Measurements from ENCODE around the gene LYSET. TPM values are rescaled to one million over a fixed set of nuclear protein-coding genes. Genes with fewer than 3 reads are reported as not detected.
A peak's percentile ranks its signal among the peaks of the same experiment; 100 is the strongest.

The LYSET gene
- total RNA-seq, 4 donors from 2014 or later: 6.5 to 11.7 (median 9.3) TPM

DNA sequence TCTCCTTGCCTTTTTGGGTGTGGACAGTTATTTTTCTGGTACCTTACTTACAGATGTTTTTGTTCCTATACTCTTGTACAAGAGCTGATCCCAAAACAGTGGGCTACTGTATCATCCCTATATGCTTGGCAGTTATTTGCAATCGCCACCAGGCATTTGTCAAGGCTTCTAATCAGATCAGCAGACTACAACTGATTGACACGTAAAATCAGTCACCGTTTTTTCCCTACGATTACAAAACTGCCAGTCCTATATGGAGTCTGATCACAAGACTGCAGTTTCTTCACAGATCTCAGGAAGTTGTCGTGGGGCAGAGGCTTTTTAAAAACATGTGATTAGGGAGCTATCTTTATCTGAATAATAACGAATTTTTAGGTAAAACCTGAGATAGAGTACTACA, 1.3 kb downstream of the LYSET start:
- H3K9me3 ChIP-seq: no peaks in the 10 kb centered on the region
- TF ChIP-seq EP300 (IDR thresholded peaks at IDR 0.05) (no peak), POLR2A (IDR thresholded peaks at IDR 0.05) (no peak)
- TF ChIP-seq, protein P1, sequence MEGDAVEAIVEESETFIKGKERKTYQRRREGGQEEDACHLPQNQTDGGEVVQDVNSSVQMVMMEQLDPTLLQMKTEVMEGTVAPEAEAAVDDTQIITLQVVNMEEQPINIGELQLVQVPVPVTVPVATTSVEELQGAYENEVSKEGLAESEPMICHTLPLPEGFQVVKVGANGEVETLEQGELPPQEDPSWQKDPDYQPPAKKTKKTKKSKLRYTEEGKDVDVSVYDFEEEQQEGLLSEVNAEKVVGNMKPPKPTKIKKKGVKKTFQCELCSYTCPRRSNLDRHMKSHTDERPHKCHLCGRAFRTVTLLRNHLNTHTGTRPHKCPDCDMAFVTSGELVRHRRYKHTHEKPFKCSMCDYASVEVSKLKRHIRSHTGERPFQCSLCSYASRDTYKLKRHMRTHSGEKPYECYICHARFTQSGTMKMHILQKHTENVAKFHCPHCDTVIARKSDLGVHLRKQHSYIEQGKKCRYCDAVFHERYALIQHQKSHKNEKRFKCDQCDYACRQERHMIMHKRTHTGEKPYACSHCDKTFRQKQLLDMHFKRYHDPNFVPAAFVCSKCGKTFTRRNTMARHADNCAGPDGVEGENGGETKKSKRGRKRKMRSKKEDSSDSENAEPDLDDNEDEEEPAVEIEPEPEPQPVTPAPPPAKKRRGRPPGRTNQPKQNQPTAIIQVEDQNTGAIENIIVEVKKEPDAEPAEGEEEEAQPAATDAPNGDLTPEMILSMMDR (IDR thresholded peaks at IDR 0.05): no peak
- no peak overlapping the region for H3K4me3 ChIP-seq
- peak overlapping the region in 1 of 4 donors; percentile 94 for H3K27ac ChIP-seq
- no peak for DNase-seq (ENCODE audit: low spot score in 2 of 2)
- H3K27me3 ChIP-seq: no peaks in the 10 kb centered on the region
- WGBS, 2 donors: 73 to 79% methylated on average over 6 of the region's 6 CpGs
- H3K4me1 ChIP-seq: peaks cover 0 to 34% (median 19%) of the 10 kb centered on the region in 4 donors
- H3K36me3 ChIP-seq: peaks cover 0 to 40% (median 4%) of the 10 kb centered on the region in 3 donors

DNA sequence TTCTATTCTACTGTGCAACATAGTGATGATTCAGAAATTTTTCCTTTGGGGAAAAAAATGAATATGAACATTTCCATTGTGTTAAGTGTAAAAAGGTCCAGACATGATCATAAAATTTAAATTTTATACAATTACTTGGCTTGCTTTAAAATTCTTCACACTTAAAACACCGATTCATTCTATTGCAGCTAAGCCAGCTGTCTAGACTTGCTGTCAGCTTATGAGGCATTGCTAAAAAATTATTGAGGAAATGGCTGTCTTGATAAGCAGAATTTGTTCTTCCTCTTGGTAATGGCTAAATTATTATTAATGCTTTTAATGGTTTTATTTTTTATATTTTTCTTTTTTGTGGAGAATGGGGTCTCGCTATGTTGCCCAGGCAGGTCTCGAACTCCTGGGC, 1.8 kb downstream of the LYSET start:
- Histone ChIP-seq H3K4me1 (peaks cover 0 to 34% (median 19%) of the 10 kb centered on the region in 4 donors), H3K27ac (no peak overlapping the region), H3K4me3 (no peak overlapping the region), H3K36me3 (peaks cover 0 to 38% (median 0%) of the 10 kb centered on the region in 3 donors), H3K27me3 (no peaks in the 10 kb centered on the region), H3K9me3 (no peaks in the 10 kb centered on the region)
- no peak for TF ChIP-seq EP300 (IDR thresholded peaks at IDR 0.05)
- no peak for TF ChIP-seq POLR2A (IDR thresholded peaks at IDR 0.05)
- no peak for DNase-seq (ENCODE audit: low spot score in 2 of 2)
- WGBS, 2 donors: 90 to 94% methylated on average over 3 of the region's 3 CpGs

DNA sequence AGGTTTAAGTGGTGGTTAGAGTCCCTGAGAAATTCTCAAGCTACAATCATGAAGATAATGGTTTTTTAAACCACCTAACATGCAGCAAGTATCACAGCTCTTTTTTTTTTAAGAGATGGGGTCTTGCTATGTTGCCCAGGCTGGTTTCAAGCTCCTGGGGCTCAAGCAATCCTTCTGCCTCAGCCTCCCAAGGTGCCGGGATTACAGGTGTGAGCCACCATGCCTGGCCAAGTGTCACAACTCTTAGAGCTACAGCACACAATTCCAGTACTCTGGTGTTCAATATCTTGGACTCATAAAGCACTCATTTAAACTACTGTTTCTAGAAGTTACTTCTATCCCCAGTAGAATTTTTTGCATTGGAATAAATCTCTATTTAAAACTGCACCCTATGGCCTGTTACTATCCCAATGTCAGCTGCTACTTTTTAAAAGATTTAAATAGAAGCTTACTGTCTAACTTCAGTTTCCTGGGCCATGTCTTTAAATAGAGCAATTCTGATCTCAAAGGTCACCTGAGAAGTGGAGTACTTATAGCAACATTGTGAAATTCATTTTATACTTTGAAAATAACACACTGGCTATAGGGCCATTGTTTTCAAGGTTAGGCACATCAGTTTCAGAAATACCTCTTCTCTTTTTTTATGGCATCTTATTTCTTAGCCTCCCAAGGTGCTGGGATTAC, 10.3 kb downstream of the LYSET start:
- no peaks in the 10 kb centered on the region for H3K4me1 ChIP-seq
- H3K27ac ChIP-seq: no peak overlapping the region
- no peak for DNase-seq (ENCODE audit: low spot score in 2 of 2)
- no peak for TF ChIP-seq EP300 (IDR thresholded peaks at IDR 0.05)
- no peak for TF ChIP-seq POLR2A (IDR thresholded peaks at IDR 0.05)
- TF ChIP-seq, protein P1 (IDR thresholded peaks at IDR 0.05): no peak
- WGBS, 2 donors: 91 to 100% methylated on average over 1 of the region's 1 CpG
- H3K27me3 ChIP-seq: no peaks in the 10 kb centered on the region
- no peak overlapping the region for H3K4me3 ChIP-seq
- H3K9me3 ChIP-seq: no peaks in the 10 kb centered on the region
- peaks cover 0 to 16% (median 0%) of the 10 kb centered on the region in 3 donors for H3K36me3 ChIP-seq

DNA sequence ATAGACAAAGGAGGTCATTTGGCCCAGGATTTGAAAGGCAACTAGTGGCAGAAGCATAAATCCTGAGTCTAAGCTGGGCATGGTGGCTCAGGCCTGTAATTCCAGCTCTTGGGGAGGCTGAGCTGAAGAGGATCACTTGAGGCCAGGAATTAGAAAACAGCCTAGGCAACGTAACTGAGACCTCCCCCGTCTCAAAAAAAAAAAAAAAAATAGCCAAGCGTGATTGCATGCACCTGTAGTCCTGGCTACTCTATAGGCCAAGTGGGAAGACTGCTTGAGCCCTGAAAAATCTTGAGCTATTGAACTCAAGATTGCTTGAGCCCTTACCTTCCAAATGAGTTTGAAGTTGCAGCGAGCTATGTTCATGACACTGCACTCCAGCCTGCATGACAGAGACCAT, 13.9 kb downstream of the LYSET start:
- TF ChIP-seq, protein P1 (IDR thresholded peaks at IDR 0.05): no peak
- TF ChIP-seq EP300 (IDR thresholded peaks at IDR 0.05) (no peak), POLR2A (IDR thresholded peaks at IDR 0.05) (no peak)
- H3K36me3 ChIP-seq: peaks cover 0 to 18% (median 0%) of the 10 kb centered on the region in 3 donors
- H3K27me3 ChIP-seq: no peaks in the 10 kb centered on the region
- no peaks in the 10 kb centered on the region for H3K9me3 ChIP-seq
- H3K27ac ChIP-seq: no peak overlapping the region
- H3K4me3 ChIP-seq: no peak overlapping the region
- DNase-seq (ENCODE audit: low spot score in 2 of 2): no peak
- no peaks in the 10 kb centered on the region for H3K4me1 ChIP-seq
- WGBS, 2 donors: 88 to 97% methylated on average over 4 of the region's 4 CpGs

DNA sequence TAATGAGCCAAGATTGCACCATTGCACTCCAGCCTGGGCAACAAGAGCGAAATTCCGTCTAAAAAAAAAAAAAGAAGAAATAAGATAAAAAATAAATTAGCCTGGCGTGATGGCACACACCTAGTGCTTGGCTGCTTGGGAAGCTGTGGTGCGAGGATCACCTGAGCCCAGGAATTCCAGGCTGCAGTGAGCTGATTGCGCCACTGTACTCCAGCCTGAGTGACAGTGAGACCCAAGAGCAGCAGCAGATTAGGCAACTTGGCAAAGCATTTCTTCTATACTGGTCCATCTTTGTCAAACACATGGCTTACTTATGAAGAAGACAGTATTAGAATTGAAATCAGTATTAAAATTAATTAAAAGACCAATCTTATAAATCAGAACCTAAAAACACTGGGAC, 15.4 kb downstream of the LYSET start:
- 94 to 97% methylated on average over 5 of the region's 5 CpGs for WGBS, 2 donors
- peaks cover 0 to 5% (median 2%) of the 10 kb centered on the region in 4 donors for H3K4me1 ChIP-seq
- TF ChIP-seq, protein P1 (IDR thresholded peaks at IDR 0.05): no peak
- TF ChIP-seq POLR2A (IDR thresholded peaks at IDR 0.05) (no peak), EP300 (IDR thresholded peaks at IDR 0.05) (no peak)
- no peak for DNase-seq (ENCODE audit: low spot score in 2 of 2)
- H3K4me3 ChIP-seq: no peak overlapping the region
- peaks cover 0 to 18% (median 0%) of the 10 kb centered on the region in 3 donors for H3K36me3 ChIP-seq
- no peak overlapping the region for H3K27ac ChIP-seq
- no peaks in the 10 kb centered on the region for H3K27me3 ChIP-seq
- H3K9me3 ChIP-seq: no peaks in the 10 kb centered on the region

All from tibial nerve (tissue), 4 donors.